22Rv1 (cell line): ENCODE results near the gene TSPAN9.

Experiments
- H3K27ac ChIP-seq: fragments of 450-650 bp; 2 replicates; pipeline ENCODE4 v1.5.1; 2017
- ZFX ChIP-seq: fragments of 450-650 bp; IDR thresholded peaks from 2 replicates; pipeline ENCODE4 v1.6.1; 2017; ENCODE audit warnings: antibody characterized with exemption, borderline replicate concordance
- TF ChIP-seq, protein P1 (sequence below): fragments of 450-650 bp; IDR thresholded peaks from 2 replicates; pipeline ENCODE4 v1.5.1; 2017; ENCODE audit warnings: mild to moderate bottlenecking

TSPAN9 gene

DNA sequence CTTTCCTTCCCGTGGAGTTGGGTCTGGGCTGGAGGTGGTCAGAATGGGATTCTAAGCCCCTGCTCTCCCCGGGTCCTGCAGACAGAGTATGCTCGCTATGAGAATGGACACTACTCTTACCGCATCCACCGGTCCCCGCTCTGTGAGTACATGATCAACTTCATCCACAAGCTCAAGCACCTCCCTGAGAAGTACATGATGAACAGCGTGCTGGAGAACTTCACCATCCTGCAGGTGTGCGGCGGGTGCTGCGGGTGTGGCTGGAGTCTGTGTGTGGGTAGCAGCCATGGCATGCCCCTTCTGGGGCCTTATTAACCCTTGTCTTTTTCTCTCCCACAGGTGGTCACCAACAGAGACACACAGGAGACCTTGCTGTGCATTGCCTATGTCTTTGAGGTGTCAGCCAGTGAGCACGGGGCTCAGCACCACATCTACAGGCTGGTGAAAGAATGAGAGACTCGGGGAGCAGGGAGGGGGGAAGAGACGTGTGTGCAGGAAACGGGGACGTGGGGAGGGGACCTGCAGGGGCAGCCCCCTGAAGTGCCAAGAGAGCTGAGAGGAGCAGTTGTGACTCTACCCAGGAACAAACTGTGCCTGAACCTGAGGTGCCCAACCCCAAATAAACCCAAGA lies 37.0 kb upstream of the TSPAN9 start:
- TF ChIP-seq, protein P1, sequence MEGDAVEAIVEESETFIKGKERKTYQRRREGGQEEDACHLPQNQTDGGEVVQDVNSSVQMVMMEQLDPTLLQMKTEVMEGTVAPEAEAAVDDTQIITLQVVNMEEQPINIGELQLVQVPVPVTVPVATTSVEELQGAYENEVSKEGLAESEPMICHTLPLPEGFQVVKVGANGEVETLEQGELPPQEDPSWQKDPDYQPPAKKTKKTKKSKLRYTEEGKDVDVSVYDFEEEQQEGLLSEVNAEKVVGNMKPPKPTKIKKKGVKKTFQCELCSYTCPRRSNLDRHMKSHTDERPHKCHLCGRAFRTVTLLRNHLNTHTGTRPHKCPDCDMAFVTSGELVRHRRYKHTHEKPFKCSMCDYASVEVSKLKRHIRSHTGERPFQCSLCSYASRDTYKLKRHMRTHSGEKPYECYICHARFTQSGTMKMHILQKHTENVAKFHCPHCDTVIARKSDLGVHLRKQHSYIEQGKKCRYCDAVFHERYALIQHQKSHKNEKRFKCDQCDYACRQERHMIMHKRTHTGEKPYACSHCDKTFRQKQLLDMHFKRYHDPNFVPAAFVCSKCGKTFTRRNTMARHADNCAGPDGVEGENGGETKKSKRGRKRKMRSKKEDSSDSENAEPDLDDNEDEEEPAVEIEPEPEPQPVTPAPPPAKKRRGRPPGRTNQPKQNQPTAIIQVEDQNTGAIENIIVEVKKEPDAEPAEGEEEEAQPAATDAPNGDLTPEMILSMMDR = no peak
- no peak for TF ChIP-seq ZFX
- H3K27ac ChIP-seq = no peak overlapping the region

DNA sequence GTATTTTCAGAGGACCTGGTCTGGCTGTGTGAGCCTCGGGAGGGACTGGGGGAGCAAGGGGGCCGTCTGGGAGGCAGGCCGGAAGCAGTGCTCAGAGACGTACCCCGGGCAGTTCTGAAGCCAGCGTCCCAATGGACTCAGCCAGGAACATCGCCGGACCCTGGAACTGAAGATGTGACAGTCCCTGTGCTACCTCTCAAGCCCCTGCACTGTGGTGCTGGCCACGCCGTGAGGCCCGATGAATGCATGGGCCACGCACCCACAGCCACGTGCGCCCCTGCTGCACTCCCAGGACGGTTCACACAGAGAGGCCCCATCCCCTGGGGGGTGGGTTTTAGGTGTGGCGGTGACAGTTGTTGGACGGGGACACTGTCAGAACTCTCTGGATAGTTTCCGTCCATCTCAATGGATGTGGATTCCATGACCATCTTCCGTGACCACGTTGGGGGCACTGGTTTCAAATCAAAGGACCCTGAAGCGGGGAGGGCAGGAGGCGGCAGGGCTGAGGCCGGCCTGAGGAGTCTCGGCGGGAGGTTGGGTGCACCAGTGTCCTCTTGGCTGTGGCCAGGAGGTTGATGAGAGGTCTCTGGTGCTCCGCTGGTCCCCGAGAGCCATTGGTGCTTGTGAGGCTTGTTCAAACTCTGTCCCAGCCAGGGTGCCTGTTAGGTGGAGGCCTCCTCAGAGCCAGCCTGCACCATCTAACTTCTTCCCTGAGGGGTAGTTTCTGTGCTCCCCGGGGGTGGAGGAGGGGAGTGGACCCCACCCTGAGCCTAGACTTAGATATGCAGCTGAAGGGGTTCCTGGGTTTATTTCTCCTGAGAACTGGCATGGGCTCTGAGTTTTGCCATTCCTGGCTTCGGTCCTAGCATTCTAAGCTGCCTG lies 36.3 kb upstream of the TSPAN9 start:
- H3K27ac ChIP-seq = no peak overlapping the region
- TF ChIP-seq ZFX = no peak
- TF ChIP-seq, protein P1 = no peak

DNA sequence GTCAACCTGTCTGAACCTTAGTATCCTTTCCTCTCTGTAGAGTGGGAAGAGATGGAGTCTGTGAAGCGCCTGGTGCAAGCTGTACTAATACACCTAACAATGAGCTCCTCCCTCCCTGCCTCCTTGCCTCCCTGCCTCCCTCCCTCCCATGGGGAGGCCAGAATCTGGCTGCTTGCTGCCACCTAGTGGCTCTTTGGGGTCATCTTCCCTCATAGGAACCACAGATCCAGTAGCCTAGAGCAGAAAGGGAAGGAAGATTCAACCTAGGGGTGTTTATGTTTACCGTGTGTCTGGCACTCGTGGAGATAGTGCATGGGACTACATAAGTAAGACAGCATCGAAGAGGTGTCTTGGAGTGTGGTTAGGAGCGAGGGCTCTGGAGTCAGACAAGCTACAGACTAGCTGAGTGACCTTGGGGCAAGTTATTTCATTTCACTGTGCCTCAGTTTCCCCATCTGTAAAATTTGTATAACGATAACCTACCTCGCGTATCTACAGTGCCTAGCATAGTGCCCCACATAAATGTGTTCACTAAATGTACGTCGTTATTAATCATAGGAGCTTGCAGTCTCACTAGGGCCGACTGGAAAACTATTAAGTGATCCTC lies 35.5 kb upstream of the TSPAN9 start:
- H3K27ac ChIP-seq = no peak overlapping the region
- no peak for TF ChIP-seq ZFX
- TF ChIP-seq, protein P1 = peak; percentile 90

DNA sequence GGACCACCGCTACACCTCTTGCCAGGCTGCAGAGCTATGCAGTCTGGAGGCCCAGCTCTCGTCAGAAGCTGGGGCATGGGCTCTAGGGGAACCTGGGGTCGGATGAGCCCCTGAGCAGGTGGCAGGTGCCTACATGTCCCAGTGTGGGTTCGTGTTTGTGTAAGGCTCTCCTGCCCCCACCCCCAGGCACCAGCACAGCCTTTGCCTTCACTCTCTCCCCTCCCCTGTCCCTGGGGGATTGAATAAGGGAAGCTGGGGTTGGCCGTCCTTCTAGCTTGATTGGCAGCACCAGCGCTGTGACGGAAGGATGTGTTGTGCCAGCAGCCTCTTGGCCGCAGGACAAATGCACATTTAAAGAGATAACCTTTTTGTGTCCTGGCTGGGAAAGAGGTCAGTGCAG lies 34.8 kb upstream of the TSPAN9 start:
- no peak overlapping the region for H3K27ac ChIP-seq
- TF ChIP-seq, protein P1 = no peak
- TF ChIP-seq ZFX = no peak

DNA sequence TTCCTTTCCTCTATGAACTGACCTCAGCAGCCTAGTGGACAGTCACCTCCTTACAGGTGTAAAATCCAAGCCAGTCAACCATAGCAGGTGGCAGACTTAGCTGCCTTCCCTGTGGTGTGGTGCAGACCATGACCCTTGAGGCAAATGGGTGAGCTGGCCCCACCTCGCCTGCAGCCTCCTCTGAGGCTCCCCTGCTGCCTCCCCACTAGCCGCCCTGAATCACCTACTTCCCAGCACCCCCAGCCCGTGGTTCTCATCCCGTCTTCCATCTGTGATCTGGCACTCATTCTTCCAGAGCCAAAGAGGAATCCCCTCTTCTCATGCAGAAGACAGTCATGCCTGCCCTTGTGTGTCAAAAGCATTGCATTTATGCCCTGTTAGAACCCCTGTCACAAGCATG lies 34.4 kb upstream of the TSPAN9 start:
- H3K27ac ChIP-seq = no peak overlapping the region
- TF ChIP-seq ZFX = no peak
- TF ChIP-seq, protein P1 = no peak

DNA sequence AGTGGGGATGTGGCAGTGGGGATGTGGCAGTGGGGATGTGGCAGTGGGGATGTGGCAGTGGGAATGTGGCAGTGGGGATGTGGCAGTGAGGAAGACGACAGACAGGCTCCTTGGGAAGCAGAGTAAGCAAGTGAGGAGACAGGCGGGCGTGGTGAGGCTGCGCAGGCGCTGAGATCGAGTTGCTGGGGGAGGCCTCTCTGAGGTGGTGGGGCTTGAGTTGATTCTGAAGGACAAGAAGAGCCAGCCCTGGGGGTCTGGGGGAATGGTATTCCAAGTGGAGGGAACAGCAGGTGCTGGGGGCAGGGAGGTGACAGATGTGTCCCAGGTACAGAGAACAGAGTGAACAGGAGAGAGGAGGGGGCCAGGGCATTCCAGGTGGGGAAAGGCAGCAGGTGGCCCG lies 33.8 kb upstream of the TSPAN9 start:
- TF ChIP-seq, protein P1 = no peak
- TF ChIP-seq ZFX = no peak
- no peak overlapping the region for H3K27ac ChIP-seq

DNA sequence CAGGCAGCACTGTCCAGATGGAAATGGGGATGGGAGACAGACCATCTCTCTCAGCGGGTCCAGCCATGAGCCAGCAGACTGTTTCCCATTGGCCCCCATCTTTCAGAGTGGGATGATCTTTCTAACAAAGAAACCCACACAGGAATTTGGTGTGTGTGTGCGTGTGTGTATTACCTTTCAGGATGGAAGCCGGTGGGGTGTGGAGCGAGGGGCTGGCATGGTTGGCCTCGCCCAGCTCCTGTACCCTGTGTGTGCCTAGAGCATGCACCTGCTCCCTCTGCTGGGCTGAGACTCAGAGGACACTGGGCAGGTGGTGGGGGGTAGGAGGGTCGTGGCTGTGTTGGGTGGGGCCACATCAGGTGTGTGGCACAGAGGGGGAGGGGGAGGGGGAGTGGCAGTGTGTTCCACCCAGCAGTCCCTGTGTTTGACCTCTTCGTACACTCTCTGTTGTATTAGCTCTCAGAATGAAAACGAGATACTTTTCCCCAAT lies 33.0 kb upstream of the TSPAN9 start:
- H3K27ac ChIP-seq = no peak overlapping the region
- TF ChIP-seq ZFX = no peak
- TF ChIP-seq, protein P1 = no peak
